ENCODE data around the gene ABHD14A.

Gene ABHD14A

GRCh38 chr3:52022323-52023100, 47.6 kb downstream of the ABHD14A start:
- DNase-seq = no peak

- no peak for DNase-seq
Measured at GRCh38 chr3:52023101-52023770, 48.4 kb downstream of the ABHD14A start.

GRCh38 chr3:52023860-52024764, 49.2 kb downstream of the ABHD14A start:
- no peak for DNase-seq

GRCh38 chr3:52024765-52025452, 50.0 kb downstream of the ABHD14A start:
- no peak for DNase-seq

GRCh38 chr3:52025453-52025852, 50.6 kb downstream of the ABHD14A start:
- DNase-seq = no peak

GRCh38 chr3:52026041-52026440, 51.2 kb downstream of the ABHD14A start:
- DNase-seq = no peak

GRCh38 chr3:52028572-52028971, 53.7 kb downstream of the ABHD14A start:
- no peak for DNase-seq

GRCh38 chr3:52029053-52029452, 54.2 kb downstream of the ABHD14A start:
- no peak for DNase-seq

- DNase-seq = no peak
Measured at GRCh38 chr3:52029535-52029934, 54.7 kb downstream of the ABHD14A start.
